GM23248 (cell line): ENCODE data around the gene MAPKAPK5.

ENCODE experiments used
- EZH2 ChIP-seq: fragments of 200-600 bp; sonication (generic); IDR thresholded peaks from 2 replicates; pipeline ENCODE4 v1.6.1; 2018; ENCODE audit warnings: antibody characterized with exemption, mild to moderate bottlenecking; ENCODE audit not compliant: insufficient read depth, poor library complexity, severe bottlenecking
- EZH2phosphoT487 ChIP-seq: fragments of 200-600 bp; sonication (generic); IDR thresholded peaks from 2 replicates; pipeline ENCODE4 v1.6.1; 2018; ENCODE audit warnings: antibody characterized with exemption, moderate library complexity, mild to moderate bottlenecking, low read depth; ENCODE audit not compliant: insufficient read depth

DNA sequence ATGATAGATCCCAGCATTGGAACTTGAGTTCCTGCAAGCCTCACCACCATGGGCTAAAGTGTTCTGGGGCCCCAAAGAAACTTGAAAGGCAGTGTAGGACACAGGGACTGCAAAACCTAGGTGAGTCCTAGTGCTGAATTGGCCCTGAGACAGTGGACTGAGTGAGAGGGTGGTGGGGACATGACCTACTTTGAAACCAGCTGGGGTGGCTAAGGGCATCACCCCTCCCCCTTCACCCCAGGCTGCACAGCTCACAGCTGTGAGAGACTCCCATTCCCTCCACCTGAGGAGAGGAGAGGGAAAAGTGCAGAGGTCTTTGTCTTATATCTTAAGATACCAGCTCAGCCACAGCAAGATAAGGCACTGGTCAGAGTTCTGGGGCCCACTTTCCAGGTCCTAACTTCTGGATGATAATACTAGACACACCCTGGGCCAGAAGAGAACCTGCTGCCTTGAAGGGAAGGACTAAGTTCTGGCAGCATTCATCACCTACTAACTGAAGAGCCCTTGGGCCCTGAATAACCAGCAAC, 62.5 kb downstream of the MAPKAPK5 start:
- TF ChIP-seq EZH2 = no peak
- TF ChIP-seq EZH2phosphoT487 = no peak
